Osteoblast (primary cell): ENCODE results near the gene CRYZL1. TPM values are rescaled to one million over a fixed set of nuclear protein-coding genes. Genes with fewer than 3 reads are reported as not detected.

Experiments used
- DNase-seq: peaks from one replicate; pipeline ENCODE4 v3.0.0; 2011; ENCODE audit warnings: low spot score, mixed read lengths; ENCODE audit not compliant: insufficient read length; ENCODE audit errors: missing footprints
- H2AFZ ChIP-seq: 2 replicates; pipeline ENCODE4 v1.6.0; 2011; ENCODE audit warnings: mild to moderate bottlenecking, low read length
- H3K27ac ChIP-seq: 2 replicates; pipeline ENCODE4 v1.5.1; 2011; ENCODE audit warnings: mild to moderate bottlenecking, low read depth, low read length, moderate library complexity
- H3K27me3 ChIP-seq: 2 replicates; pipeline ENCODE4 v1.6.0; 2012; ENCODE audit warnings: mild to moderate bottlenecking, control low read depth, inconsistent platforms, low read length, moderate library complexity; ENCODE audit not compliant: insufficient read depth
- H3K36me3 ChIP-seq: 2 replicates; pipeline ENCODE4 v1.5.1; 2011; ENCODE audit warnings: mild to moderate bottlenecking, low read length, control low read depth, moderate library complexity; ENCODE audit not compliant: insufficient read depth
- H3K4me1 ChIP-seq: 2 replicates; pipeline ENCODE4 v1.5.1; 2011; ENCODE audit warnings: mild to moderate bottlenecking, low read length, control low read depth, moderate library complexity; ENCODE audit not compliant: insufficient read depth
- H3K4me2 ChIP-seq: 2 replicates; pipeline ENCODE4 v1.6.0; 2011; ENCODE audit warnings: mild to moderate bottlenecking, low read length; ENCODE audit not compliant: insufficient read depth
- H3K4me3 ChIP-seq: fragments of 200-600 bp; sonication (generic); 3 replicates; pipeline ENCODE4 v1.5.1; 2012; ENCODE audit warnings: mild to moderate bottlenecking, low read length, inconsistent platforms; ENCODE audit not compliant: insufficient read depth
- H3K79me2 ChIP-seq: 2 replicates; pipeline ENCODE4 v1.6.0; 2012; ENCODE audit warnings: mild to moderate bottlenecking, low read length, control low read depth, inconsistent platforms; ENCODE audit not compliant: insufficient read depth
- H3K9me3 ChIP-seq: 2 replicates; pipeline ENCODE4 v1.5.1; 2011; ENCODE audit warnings: low read depth, low read length, control low read depth
- H4K20me1 ChIP-seq: 2 replicates; pipeline ENCODE4 v1.6.0; 2012; ENCODE audit warnings: mild to moderate bottlenecking, low read length, control low read depth; ENCODE audit not compliant: insufficient read depth
- CTCF ChIP-seq: IDR thresholded peaks from 2 replicates; pipeline ENCODE4 v1.5.1; 2011; ENCODE audit warnings: mild to moderate bottlenecking, low read depth, low read length, moderate library complexity; ENCODE audit errors: extremely low read depth
- total RNA-seq: library from RNA; depleted of rRNA; stranded (reverse); fragments of >200 nt; gene quantifications from 2 replicates; pipeline ENCODE4 v1.2.3, GENCODE V29; 2012

Gene CRYZL1
- total RNA-seq, 1 donor = 28.6 TPM

GRCh38 chr21:33552093-33552998 is 89.2 kb downstream of the CRYZL1 start:
- Histone ChIP-seq H3K79me2 (peaks cover 99% of the 10 kb centered on the region), H3K4me3 (no peak overlapping the region), H2AFZ (no peak overlapping the region), H3K27ac (no peak overlapping the region), H4K20me1 (peaks cover 81% of the 10 kb centered on the region), H3K4me2 (no peak overlapping the region), H3K36me3 (peaks cover 90% of the 10 kb centered on the region), H3K27me3 (no peaks in the 10 kb centered on the region), H3K9me3 (no peaks in the 10 kb centered on the region), H3K4me1 (no peaks in the 10 kb centered on the region)
- peak; percentile 62 for DNase-seq
- no peak for TF ChIP-seq CTCF

- H3K9me3 ChIP-seq = no peaks in the 10 kb centered on the region
- H3K4me1 ChIP-seq = no peaks in the 10 kb centered on the region
- peaks cover 74% of the 10 kb centered on the region for H4K20me1 ChIP-seq
- H3K4me3 ChIP-seq = no peak overlapping the region
- no peaks in the 10 kb centered on the region for H3K27me3 ChIP-seq
- DNase-seq = no peak
- no peak overlapping the region for H2AFZ ChIP-seq
- no peak overlapping the region for H3K27ac ChIP-seq
- H3K79me2 ChIP-seq = peaks cover 99% of the 10 kb centered on the region
- no peak for TF ChIP-seq CTCF
- no peak overlapping the region for H3K4me2 ChIP-seq
- peaks cover 90% of the 10 kb centered on the region for H3K36me3 ChIP-seq
Observed at GRCh38 chr21:33551664-33552063, 89.9 kb downstream of the CRYZL1 start.

GRCh38 chr21:33550772-33551660 is 90.5 kb downstream of the CRYZL1 start:
- peak; percentile 67 for DNase-seq
- Histone ChIP-seq H3K36me3 (peaks cover 94% of the 10 kb centered on the region), H3K4me3 (no peak overlapping the region), H3K27ac (no peak overlapping the region), H3K4me2 (no peak overlapping the region), H3K9me3 (no peaks in the 10 kb centered on the region), H4K20me1 (peaks cover 73% of the 10 kb centered on the region), H3K27me3 (no peaks in the 10 kb centered on the region), H2AFZ (no peak overlapping the region), H3K79me2 (peaks cover 100% of the 10 kb centered on the region), H3K4me1 (no peaks in the 10 kb centered on the region)
- TF ChIP-seq CTCF = no peak
